K562 (cell line): ENCODE results near the gene IARS1. TPM values are rescaled to one million over a fixed set of nuclear protein-coding genes. Genes with fewer than 3 reads are reported as not detected.

Source experiments
- CBX5 ChIP-seq: IDR thresholded peaks from 2 replicates; pipeline ENCODE4 v1.6.1; 2014; ENCODE audit warnings: low read depth, borderline replicate concordance
- COPS2 ChIP-seq: fragments of 450-650 bp; conservative IDR thresholded peaks from 2 replicates; pipeline ENCODE4 v1.6.1; 2016; ENCODE audit warnings: mild to moderate bottlenecking, moderate library complexity
- CTBP1 ChIP-seq: fragments of 450-650 bp; IDR thresholded peaks from 2 replicates; pipeline ENCODE4 v1.6.1; 2016; ENCODE audit warnings: borderline replicate concordance
- E2F6 ChIP-seq, 2 experiments: IDR thresholded peaks; 2 replicates each; pipeline ENCODE4 v1.6.1; 2011; ENCODE audit warnings: borderline replicate concordance in 1 of 2, control low read depth in 1 of 2, low read depth in 1 of 2, low read length in 1 of 2, mild to moderate bottlenecking in 1 of 2, mixed read lengths in 1 of 2, moderate library complexity in 1 of 2; ENCODE audit not compliant: insufficient read depth in 1 of 2, insufficient read length in 1 of 2, poor library complexity in 1 of 2, severe bottlenecking in 1 of 2; ENCODE audit errors: extremely low read depth in 1 of 2
- ETS1 ChIP-seq: conservative IDR thresholded peaks from 2 replicates; pipeline ENCODE4 v1.6.1; 2011; ENCODE audit warnings: low read depth, mild to moderate bottlenecking, low read length; ENCODE audit not compliant: control insufficient read depth
- NR1H2 ChIP-seq: sonication (generic); formaldehyde crosslinking; IDR thresholded peaks from 2 replicates; pipeline ENCODE4 v1.4.0; 2020; ENCODE audit warnings: mild to moderate bottlenecking, missing genetic modification reagents
- NR2C1 ChIP-seq, 2 experiments: fragments of 450-650 bp; IDR thresholded peaks; 2 replicates each; pipeline ENCODE4 v1.6.1; 2017; ENCODE audit warnings: mild to moderate bottlenecking in 2 of 2, antibody characterized with exemption in 1 of 2, inconsistent platforms in 1 of 2, missing compliant biosample characterization in 1 of 2, missing genetic modification characterization in 1 of 2
- PHF21A ChIP-seq: fragments of 450-650 bp; IDR thresholded peaks from 2 replicates; pipeline ENCODE4 v1.6.1; 2017; ENCODE audit warnings: low read depth, borderline replicate concordance
- PHTF2 ChIP-seq: fragments of 250-450 bp; sonication (Bioruptor Pico); IDR thresholded peaks from 2 replicates; pipeline ENCODE4 v1.5.0; 2021; ENCODE audit warnings: mild to moderate bottlenecking
- RBM17 ChIP-seq: fragments of 200-400 bp; formaldehyde crosslinking; IDR thresholded peaks from 2 replicates; pipeline ENCODE4 v1.6.1; 2017; ENCODE audit warnings: low read depth, mild to moderate bottlenecking, low read length, borderline replicate concordance
- SAFB2 ChIP-seq: fragments of 200-400 bp; formaldehyde crosslinking; IDR thresholded peaks from 2 replicates; pipeline ENCODE4 v1.6.1; 2018; ENCODE audit warnings: borderline replicate concordance, low read length, low read depth, moderate library complexity; ENCODE audit not compliant: severe bottlenecking
- SMC3 ChIP-seq: conservative IDR thresholded peaks from 2 replicates; pipeline ENCODE4 v1.6.1; 2011; ENCODE audit warnings: low read depth, low read length, improper control_type of control experiment; ENCODE audit not compliant: insufficient read depth
- SPI1 ChIP-seq: IDR thresholded peaks from 2 replicates; pipeline ENCODE4 v1.6.1; 2011; ENCODE audit warnings: low read depth, low read length, control low read depth, borderline replicate concordance
- TEAD4 ChIP-seq, 2 experiments: sonication (generic) in 1 of 2; formaldehyde crosslinking in 1 of 2; IDR thresholded peaks; 2 replicates each; pipeline versions ENCODE4 v1.6.1 to v1.8.0; 2012 to 2022; ENCODE audit warnings: borderline replicate concordance in 1 of 2, inconsistent platforms in 1 of 2, low read length in 1 of 2, mild to moderate bottlenecking in 1 of 2, missing genetic modification reagents in 1 of 2
- TFE3 ChIP-seq: fragments of 450-650 bp; formaldehyde crosslinking; IDR thresholded peaks from 2 replicates; pipeline ENCODE4 v1.4.0; 2020; ENCODE audit warnings: mild to moderate bottlenecking, mixed read lengths
- TRIM28 ChIP-seq: fragments of 450-650 bp; IDR thresholded peaks from 2 replicates; pipeline ENCODE4 v1.6.1; 2017
- ZNF140 ChIP-seq: fragments of 250-450 bp; sonication (Bioruptor Pico); IDR thresholded peaks from 2 replicates; pipeline ENCODE4 v1.8.0; 2021; ENCODE audit warnings: moderate library complexity, mild to moderate bottlenecking, inconsistent platforms
- polyA plus RNA-seq, 8 experiments: library from polyadenylated mRNA; depleted of rRNA in 4 of 8; stranded (reverse) in 5 of 8; unstranded in 3 of 8; fragments of >200 nt; fragmentation: Nextera tagmentation in 2 of 8; fragmentation: Illumina TruSeq in 1 of 8; extraction: Ambion mirVana in 2 of 8; extraction: Trizol in 1 of 8; gene quantifications; 2 replicates each; pipeline versions ENCODE4 v1.2.1 to v1.2.3, GENCODE V29; 2011 to 2014; ENCODE audit warnings: inconsistent platforms in 1 of 8, missing spikeins in 1 of 8
- total RNA-seq, 7 experiments: library from RNA; depleted of rRNA in 6 of 7; stranded (reverse); fragments of >200 nt in 6 of 7; fragmentation: Illumina TruSeq in 2 of 7; extraction: Trizol in 2 of 7; gene quantifications; 2 replicates each; pipeline versions ENCODE4 v1.2.1 to v1.2.3, GENCODE V29; 2011 to 2021; ENCODE audit warnings: low replicate concordance in 1 of 7
- TF ChIP-seq, protein P1 (sequence below): sonication (generic); formaldehyde crosslinking; IDR thresholded peaks from 2 replicates; pipeline ENCODE4 v1.8.1; 2023; ENCODE audit warnings: mild to moderate bottlenecking, missing genetic modification reagents, moderate library complexity
- TF ChIP-seq, protein P2 (sequence below): sonication (generic); formaldehyde crosslinking; IDR thresholded peaks from 2 replicates; pipeline ENCODE4 v1.8.1; 2023; ENCODE audit warnings: mild to moderate bottlenecking, missing genetic modification reagents

IARS1 gene
- total and polyA plus RNA-seq, 9 of the 15 experiments (the other 6 are each of a cell fraction or from before 2014, with no cell fraction given): 119 to 371 (median 234) TPM

- TF ChIP-seq NR2C1 (IDR thresholded peaks at IDR 0.05): no peak
- no peak for TF ChIP-seq NR2C1 (tag; IDR thresholded peaks at IDR 0.05)
- TF ChIP-seq ZNF140: no peak
- no peak for TF ChIP-seq COPS2
- TF ChIP-seq SPI1: no peak
- TF ChIP-seq TFE3 (CRISPR knock-in tag): no peak
- no peak for TF ChIP-seq CBX5
- TF ChIP-seq NR1H2 (CRISPR knock-in tag): no peak
- TF ChIP-seq SAFB2: no peak
- TF ChIP-seq E2F6 (IDR thresholded peaks at IDR 0.05; ENCODE audit: borderline replicate concordance in 1 of 2, extremely low read depth in 1 of 2, insufficient read depth in 1 of 2, insufficient read length in 1 of 2, low read depth in 1 of 2, low read length in 1 of 2, poor library complexity in 1 of 2, severe bottlenecking in 1 of 2): peak; percentile 83 to 92
- TF ChIP-seq, protein P1, sequence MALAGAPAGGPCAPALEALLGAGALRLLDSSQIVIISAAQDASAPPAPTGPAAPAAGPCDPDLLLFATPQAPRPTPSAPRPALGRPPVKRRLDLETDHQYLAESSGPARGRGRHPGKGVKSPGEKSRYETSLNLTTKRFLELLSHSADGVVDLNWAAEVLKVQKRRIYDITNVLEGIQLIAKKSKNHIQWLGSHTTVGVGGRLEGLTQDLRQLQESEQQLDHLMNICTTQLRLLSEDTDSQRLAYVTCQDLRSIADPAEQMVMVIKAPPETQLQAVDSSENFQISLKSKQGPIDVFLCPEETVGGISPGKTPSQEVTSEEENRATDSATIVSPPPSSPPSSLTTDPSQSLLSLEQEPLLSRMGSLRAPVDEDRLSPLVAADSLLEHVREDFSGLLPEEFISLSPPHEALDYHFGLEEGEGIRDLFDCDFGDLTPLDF: no peak
- no peak for TF ChIP-seq TRIM28
- peak; percentile 91 for TF ChIP-seq CTBP1
- no peak for TF ChIP-seq SMC3
- TF ChIP-seq ETS1: peak; percentile 89
- TF ChIP-seq PHTF2: no peak
- TF ChIP-seq TEAD4 (IDR thresholded peaks at IDR 0.05; ENCODE audit: low read length): peak; percentile 7; the same call in 1 of the 2 replicates
- no peak for TF ChIP-seq TEAD4 (CRISPR knock-in tag; IDR thresholded peaks at IDR 0.05; ENCODE audit: borderline replicate concordance)
- TF ChIP-seq RBM17: no peak
- TF ChIP-seq, protein P2, sequence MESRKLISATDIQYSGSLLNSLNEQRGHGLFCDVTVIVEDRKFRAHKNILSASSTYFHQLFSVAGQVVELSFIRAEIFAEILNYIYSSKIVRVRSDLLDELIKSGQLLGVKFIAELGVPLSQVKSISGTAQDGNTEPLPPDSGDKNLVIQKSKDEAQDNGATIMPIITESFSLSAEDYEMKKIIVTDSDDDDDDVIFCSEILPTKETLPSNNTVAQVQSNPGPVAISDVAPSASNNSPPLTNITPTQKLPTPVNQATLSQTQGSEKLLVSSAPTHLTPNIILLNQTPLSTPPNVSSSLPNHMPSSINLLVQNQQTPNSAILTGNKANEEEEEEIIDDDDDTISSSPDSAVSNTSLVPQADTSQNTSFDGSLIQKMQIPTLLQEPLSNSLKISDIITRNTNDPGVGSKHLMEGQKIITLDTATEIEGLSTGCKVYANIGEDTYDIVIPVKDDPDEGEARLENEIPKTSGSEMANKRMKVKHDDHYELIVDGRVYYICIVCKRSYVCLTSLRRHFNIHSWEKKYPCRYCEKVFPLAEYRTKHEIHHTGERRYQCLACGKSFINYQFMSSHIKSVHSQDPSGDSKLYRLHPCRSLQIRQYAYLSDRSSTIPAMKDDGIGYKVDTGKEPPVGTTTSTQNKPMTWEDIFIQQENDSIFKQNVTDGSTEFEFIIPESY (CRISPR knock-in tag): no peak
- TF ChIP-seq PHF21A: no peak
Measured at GRCh38 chr9:92293452-92294296, at the start of gene IARS1 (continued).
